Hepatocyte (in vitro differentiated cells): ENCODE results near the gene DSCAM.

Experiments used
- EZH2phosphoT487 ChIP-seq: fragments of 200-600 bp; sonication (generic); IDR thresholded peaks from one replicate; pipeline ENCODE4 v1.6.1; 2018; ENCODE audit warnings: antibody characterized with exemption, mild to moderate bottlenecking, low read depth, moderate library complexity; ENCODE audit not compliant: unreplicated experiment, severe bottlenecking
- TF ChIP-seq, protein P1 (sequence below): fragments of 200-600 bp; sonication (generic); IDR thresholded peaks from 2 replicates; pipeline ENCODE4 v1.5.1; 2016; ENCODE audit warnings: antibody characterized with exemption, mild to moderate bottlenecking; ENCODE audit not compliant: poor library complexity

DNA sequence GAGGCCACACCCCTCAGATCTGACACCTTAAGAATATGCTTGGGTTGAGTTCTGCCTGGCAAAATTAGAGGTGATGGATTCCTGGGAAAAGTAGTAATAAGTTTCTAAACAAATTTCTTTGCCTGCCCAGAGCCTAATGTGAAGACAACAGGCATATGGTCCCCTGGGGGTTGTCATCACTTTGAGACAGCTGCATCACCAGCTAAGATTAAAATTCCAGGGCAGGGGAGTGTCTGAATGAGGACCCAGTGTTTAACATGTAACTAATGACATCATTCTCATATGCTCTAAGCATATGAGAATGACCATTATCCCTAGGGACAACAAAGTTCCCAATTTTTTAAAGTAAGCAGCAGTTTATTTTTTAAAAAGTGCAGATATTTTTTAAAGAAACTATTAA is 547.5 kb downstream of the DSCAM start:
- TF ChIP-seq, protein P1, sequence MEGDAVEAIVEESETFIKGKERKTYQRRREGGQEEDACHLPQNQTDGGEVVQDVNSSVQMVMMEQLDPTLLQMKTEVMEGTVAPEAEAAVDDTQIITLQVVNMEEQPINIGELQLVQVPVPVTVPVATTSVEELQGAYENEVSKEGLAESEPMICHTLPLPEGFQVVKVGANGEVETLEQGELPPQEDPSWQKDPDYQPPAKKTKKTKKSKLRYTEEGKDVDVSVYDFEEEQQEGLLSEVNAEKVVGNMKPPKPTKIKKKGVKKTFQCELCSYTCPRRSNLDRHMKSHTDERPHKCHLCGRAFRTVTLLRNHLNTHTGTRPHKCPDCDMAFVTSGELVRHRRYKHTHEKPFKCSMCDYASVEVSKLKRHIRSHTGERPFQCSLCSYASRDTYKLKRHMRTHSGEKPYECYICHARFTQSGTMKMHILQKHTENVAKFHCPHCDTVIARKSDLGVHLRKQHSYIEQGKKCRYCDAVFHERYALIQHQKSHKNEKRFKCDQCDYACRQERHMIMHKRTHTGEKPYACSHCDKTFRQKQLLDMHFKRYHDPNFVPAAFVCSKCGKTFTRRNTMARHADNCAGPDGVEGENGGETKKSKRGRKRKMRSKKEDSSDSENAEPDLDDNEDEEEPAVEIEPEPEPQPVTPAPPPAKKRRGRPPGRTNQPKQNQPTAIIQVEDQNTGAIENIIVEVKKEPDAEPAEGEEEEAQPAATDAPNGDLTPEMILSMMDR, result no peak
- no peak for TF ChIP-seq EZH2phosphoT487
